ENCODE measurements around the gene CCNE1.

- TF ChIP-seq CTCF (IDR thresholded peaks at IDR 0.05 in 4 of 5, conservative IDR thresholded peaks at IDR 0.05 in 1 of 5) (no peak), POLR2A (IDR thresholded peaks at IDR 0.05) (no peak)
These were observed 19.3 kb downstream of the CCNE1 start for GRCh38 chr19:29831041-29831548.
